HG03039 (cell line): Measurements from ENCODE around the gene SLC10A1.
"Not testable (repeated sequence)": the region's sequence is repeated elsewhere in the genome, so short reads cannot be mapped to it uniquely, and the experiment has no call there.

Source experiments
- ATAC-seq: cut with Tn5 transposase; IDR thresholded peaks from one replicate; pipeline ENCODE4 v1.9.1; 2021; ENCODE audit warnings: mild to moderate bottlenecking, moderate library complexity; ENCODE audit not compliant: unreplicated experiment

SLC10A1 gene

GRCh38 chr14:69796797-69797500, at the start of gene SLC10A1:
SLC10A1 (minus strand) TSS chr14:69797241; CDS start chr14:69797155, 86 bp downstream.
- no peak for ATAC-seq

DNA sequence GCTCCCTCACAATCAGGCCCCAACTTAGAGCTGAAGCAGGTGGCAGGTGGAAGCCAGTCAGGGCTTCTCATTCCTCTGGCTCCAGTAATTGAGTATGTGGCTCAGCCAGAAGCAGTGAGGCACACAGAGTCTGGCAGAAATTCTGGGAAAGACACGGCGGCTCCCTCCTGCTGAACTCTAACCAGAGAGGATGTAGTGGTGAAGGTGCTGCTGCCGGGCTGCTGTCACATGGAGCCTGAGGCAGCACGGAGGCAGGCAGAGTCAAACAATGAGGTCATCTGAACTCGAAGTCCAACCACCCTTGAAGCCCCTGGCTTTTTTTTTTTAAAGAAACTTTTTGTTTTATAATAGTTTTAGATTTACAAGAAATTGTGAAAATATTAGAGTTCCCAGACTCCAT, 48.7 kb upstream of the SLC10A1 start:
- no peak for ATAC-seq

DNA sequence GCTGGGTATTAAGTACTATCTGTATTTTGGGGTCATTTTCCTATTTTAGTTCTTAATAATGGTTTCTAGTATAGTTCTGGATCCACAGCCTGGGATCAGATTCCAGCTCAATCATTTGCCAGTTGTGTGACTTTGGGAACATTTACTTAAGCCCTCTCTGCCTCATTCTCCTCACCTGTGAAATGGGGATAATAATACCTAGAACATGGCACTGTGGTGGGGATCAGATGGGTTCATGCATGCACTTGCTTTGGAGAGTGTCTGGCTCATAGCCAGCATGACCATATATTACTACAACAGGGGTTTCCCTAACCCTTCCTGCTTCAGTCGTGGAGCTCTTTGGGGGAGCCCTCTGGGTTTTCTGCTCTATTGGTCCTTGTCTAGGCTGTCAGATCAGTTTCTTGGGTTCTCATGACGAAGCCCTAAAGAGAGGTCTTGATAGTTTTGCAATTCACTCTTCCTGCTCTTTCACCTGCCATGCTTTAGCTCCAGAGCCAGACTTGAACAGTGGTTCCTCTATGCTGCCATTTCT, 48.1 kb upstream of the SLC10A1 start:
- ATAC-seq, result no peak

DNA sequence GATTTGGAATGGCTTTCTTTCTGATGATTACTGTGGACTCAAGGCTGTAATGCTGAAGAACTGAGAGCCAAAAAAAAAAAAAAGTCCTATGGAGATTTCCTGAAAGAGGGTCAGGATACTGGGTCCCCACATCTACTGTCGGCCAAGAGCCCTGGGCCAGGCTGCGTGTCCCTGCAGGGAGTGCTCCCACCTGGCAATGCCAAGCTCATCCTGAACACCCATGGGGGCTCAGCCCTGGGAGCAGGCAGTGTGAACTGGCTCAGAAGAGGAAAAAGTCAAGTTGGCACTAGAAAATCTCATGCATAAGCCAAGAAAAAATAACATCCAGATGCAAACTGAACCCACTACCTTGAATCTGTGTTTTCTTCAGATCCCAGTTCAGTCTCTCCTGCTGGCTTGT, 47.1 kb upstream of the SLC10A1 start:
- no peak for ATAC-seq

- ATAC-seq, result no peak
Measured at GRCh38 chr14:69842686-69843420, 45.8 kb upstream of the SLC10A1 start.

- ATAC-seq, result no peak
Measured at GRCh38 chr14:69841656-69842055, 44.6 kb upstream of the SLC10A1 start.

- ATAC-seq, result no peak
Measured at GRCh38 chr14:69839661-69840060, 42.6 kb upstream of the SLC10A1 start.

GRCh38 chr14:69838881-69839416, 41.9 kb upstream of the SLC10A1 start:
- ATAC-seq, result no peak

- no peak for ATAC-seq
Measured at GRCh38 chr14:69828879-69829278, 31.8 kb upstream of the SLC10A1 start.

DNA sequence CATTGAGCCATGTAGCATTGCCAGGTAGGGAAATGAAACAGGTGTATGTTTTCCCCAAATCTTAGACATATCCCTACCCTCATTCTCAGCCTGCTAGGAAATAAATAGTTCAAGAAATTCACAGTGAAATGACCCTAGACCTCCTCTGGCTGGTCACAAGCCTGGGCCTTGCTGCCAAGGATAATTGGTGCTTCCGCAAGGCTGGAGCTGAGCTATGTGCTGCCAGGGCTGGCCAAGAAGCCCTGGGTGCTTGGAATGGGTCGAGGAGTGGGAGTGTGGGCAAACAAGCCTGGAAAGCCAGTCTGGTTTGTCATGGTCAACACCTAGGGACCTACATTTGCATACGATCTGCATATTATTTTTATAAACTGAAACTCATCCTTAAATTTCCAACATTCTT, 31.3 kb upstream of the SLC10A1 start:
- ATAC-seq, result no peak

DNA sequence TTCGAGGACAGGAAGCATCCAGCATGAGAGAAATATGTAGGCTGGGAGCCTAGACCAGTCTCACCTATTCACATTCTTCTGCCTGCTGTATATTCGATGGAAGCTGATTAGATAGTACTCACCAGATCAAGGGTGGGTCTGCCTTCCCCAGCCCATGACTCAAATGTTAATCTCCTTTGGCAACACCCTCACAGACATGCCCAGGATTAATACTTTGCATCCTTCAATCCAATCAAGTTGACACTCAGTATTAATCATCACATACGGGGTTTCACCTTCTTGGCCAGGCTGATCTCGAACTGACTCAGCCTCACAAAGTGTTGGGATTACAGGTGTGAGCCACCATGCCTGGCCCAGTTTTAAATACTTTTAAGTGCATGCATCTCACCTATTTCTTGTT, 30.5 kb upstream of the SLC10A1 start:
- ATAC-seq, result no peak

- ATAC-seq, result no peak
Measured at GRCh38 chr14:69822456-69822855, 25.4 kb upstream of the SLC10A1 start.

DNA sequence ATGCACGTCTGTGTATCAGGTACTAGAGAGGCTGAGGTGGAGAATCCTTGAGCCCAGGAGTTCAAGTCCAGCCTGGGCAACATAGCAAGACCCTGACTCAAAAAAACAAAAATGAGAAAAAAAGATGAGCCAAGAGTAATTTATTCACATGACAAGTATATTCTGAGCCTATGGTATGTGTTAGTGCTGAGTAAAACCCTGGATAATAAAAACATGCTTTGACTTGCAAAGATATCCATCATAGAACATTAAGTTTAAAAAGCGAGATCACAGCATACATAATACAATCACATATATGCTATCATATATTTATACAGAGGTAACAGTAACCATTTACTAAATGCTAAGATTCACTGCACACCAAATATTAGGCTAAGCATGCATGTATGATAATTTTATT, 23.9 kb upstream of the SLC10A1 start:
- no peak for ATAC-seq

DNA sequence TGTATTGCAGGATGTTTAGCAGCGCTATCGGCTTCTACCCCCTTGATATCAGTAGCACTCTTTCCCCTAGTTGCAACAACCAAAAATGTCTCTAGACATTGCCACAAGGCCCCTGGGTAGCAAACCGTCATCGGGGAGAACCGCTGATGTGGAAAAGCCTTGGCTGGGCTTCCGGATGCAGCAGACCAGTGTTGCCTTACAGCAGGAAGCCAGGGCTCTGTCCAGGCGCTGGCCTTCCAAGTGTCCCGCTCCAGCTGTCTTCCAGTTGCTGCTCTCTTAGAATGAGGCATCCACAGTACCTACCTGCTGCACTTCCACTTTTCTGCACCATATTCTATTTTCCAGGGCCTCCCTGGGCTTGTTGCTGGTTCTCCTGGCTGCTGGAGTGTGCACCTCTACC, 22.6 kb upstream of the SLC10A1 start:
- ATAC-seq, result no peak

DNA sequence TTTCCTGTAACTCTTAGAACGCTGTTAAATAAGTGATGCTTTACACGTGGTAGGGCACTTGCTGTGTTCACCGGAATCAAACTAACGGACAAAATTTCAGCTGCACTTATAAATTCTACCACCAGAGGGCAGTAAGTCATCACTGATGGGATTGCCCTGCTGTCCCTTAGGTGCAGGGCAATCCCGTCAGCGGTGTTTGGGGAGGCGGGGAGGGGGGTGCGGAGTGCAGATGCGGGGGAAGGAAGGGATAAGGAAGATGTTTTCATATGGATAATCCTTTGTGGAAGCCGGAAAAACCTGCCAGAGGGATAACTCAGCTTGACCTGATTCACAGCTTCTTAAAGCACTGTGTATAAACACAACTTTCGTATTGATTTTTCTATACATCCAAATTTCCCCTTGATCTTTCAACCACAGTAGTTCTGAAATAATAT, 21.7 kb upstream of the SLC10A1 start:
- no peak for ATAC-seq

DNA sequence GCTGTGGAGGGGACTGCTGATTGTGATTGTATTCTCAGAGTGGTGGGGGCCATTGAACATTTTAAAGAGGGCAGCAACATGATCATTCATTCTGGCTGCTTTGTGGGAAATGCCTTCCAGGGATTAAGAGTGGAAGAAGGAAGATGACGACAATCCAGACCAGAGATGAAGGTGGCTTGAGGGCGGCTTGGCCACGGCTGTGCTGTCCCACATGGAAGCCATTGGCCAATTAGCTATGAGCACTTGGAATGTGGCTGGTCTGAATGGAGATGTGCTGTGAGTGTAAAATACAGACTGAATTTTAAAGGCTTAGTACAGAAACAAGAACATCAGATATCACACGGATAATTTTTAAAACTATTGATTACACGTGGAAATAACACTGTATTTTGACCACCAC, 19.2 kb upstream of the SLC10A1 start:
- no peak for ATAC-seq

DNA sequence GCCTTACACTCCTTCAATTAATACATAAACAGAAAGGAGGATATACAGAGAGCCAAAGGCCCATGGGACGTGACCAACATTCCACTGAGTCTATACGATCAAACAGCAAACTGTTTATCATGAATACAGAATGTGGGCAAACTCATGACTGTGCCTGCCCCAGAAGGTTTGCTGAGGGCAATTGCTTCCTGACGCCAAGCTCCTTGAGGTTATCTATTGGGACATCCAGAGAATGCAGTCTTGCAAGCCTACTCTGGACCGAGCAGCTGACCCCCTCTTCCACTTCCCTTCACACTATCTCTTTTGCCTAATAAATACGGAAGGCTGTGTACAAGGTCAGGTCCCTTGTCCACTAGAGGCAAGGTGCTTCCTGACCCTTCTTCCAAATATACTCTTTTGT, 18.5 kb upstream of the SLC10A1 start:
- ATAC-seq, result no peak

- ATAC-seq, result no peak
Measured at GRCh38 chr14:69814397-69814796, 17.4 kb upstream of the SLC10A1 start.

DNA sequence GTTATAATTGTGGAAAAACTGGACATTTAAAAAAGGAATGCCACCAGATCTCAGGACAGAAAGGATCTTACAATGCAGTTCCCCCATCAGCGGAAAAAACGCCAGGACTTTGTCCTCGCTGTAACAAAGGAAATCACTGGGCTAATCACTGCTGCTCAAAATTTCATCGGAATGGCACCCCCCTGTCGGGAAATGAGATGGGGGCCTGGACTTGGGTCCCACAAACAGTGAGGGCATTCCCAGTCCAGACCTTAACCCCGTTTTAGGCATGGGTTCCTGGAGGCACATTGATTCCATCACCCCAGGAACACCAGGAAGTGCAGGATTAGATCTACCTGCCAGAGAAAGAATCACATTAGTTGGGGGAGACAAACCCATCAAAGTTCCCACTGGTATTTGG, 16.3 kb upstream of the SLC10A1 start:
- not testable (repeated sequence) for ATAC-seq

- no peak for ATAC-seq
Measured at GRCh38 chr14:69812711-69813110, 15.7 kb upstream of the SLC10A1 start.

- no peak for ATAC-seq
Measured at GRCh38 chr14:69811868-69812252, 14.8 kb upstream of the SLC10A1 start.
